ENCODE data around the gene ADAMTSL1.

The ADAMTSL1 gene

GRCh38 chr9:18636781-18637180, 162.8 kb downstream of the ADAMTSL1 start:
- in situ Hi-C loops (cut with MboI; ENCODE audit: low sequenced_read_pairs), result no loop called here

GRCh38 chr9:18638371-18639249, 164.7 kb downstream of the ADAMTSL1 start:
- in situ Hi-C loops (cut with MboI; ENCODE audit: low sequenced_read_pairs), result no loop called here

- in situ Hi-C loops (cut with MboI; ENCODE audit: low sequenced_read_pairs), result no loop called here
Measured at GRCh38 chr9:18639911-18640310, 166.0 kb downstream of the ADAMTSL1 start.

GRCh38 chr9:18658804-18659705, 185.1 kb downstream of the ADAMTSL1 start:
- in situ Hi-C loops (cut with MboI; ENCODE audit: low sequenced_read_pairs), result no loop called here

GRCh38 chr9:18660001-18660400, 186.0 kb downstream of the ADAMTSL1 start:
- in situ Hi-C loops (cut with MboI; ENCODE audit: low sequenced_read_pairs), result no loop called here

- in situ Hi-C loops (cut with MboI; ENCODE audit: low sequenced_read_pairs), result no loop called here
Measured at GRCh38 chr9:18662320-18662719, 188.4 kb downstream of the ADAMTSL1 start.

GRCh38 chr9:18665947-18666346, 192.0 kb downstream of the ADAMTSL1 start:
- in situ Hi-C loops (cut with MboI; ENCODE audit: low sequenced_read_pairs), result no loop called here

GRCh38 chr9:18666348-18666747, 192.4 kb downstream of the ADAMTSL1 start:
- in situ Hi-C loops (cut with MboI; ENCODE audit: low sequenced_read_pairs), result no loop called here

GRCh38 chr9:18666986-18667772, 193.2 kb downstream of the ADAMTSL1 start:
- in situ Hi-C loops (cut with MboI; ENCODE audit: low sequenced_read_pairs), result no loop called here

GRCh38 chr9:18668944-18669343, 195.0 kb downstream of the ADAMTSL1 start:
- in situ Hi-C loops (cut with MboI; ENCODE audit: low sequenced_read_pairs), result no loop called here

GRCh38 chr9:18672706-18673105, 198.8 kb downstream of the ADAMTSL1 start:
- in situ Hi-C loops (cut with MboI; ENCODE audit: low sequenced_read_pairs), result no loop called here

- in situ Hi-C loops (cut with MboI; ENCODE audit: low sequenced_read_pairs), result no loop called here
Measured at GRCh38 chr9:18673179-18673578, 199.2 kb downstream of the ADAMTSL1 start.

- in situ Hi-C loops (cut with MboI; ENCODE audit: low sequenced_read_pairs), result no loop called here
Measured at GRCh38 chr9:18675332-18675731, 201.4 kb downstream of the ADAMTSL1 start.

- in situ Hi-C loops (cut with MboI; ENCODE audit: low sequenced_read_pairs), result no loop called here
Measured at GRCh38 chr9:18675973-18676372, 202.0 kb downstream of the ADAMTSL1 start.

GRCh38 chr9:18676525-18676924, 202.6 kb downstream of the ADAMTSL1 start:
- in situ Hi-C loops (cut with MboI; ENCODE audit: low sequenced_read_pairs), result no loop called here

GRCh38 chr9:18678821-18679590, 205.1 kb downstream of the ADAMTSL1 start:
- in situ Hi-C loops (cut with MboI; ENCODE audit: low sequenced_read_pairs), result no loop called here

- in situ Hi-C loops (cut with MboI; ENCODE audit: low sequenced_read_pairs), result no loop called here
Measured at GRCh38 chr9:18682907-18683306, 209.0 kb downstream of the ADAMTSL1 start.

GRCh38 chr9:18683312-18683711, 209.4 kb downstream of the ADAMTSL1 start:
- in situ Hi-C loops (cut with MboI; ENCODE audit: low sequenced_read_pairs), result no loop called here

- in situ Hi-C loops (cut with MboI; ENCODE audit: low sequenced_read_pairs), result no loop called here
Measured at GRCh38 chr9:18683851-18684250, 209.9 kb downstream of the ADAMTSL1 start.
